Activated CD4-positive, alpha-beta T cell treated with anti-CD3 and anti-CD28 coated beads, Interleukin-2, amount 10 ng/mL, durations not matched to agents 24 days and 14 days (primary cell): ENCODE results near the gene PLCH1. TPM values are rescaled to one million over a fixed set of nuclear protein-coding genes. Genes with fewer than 3 reads are reported as not detected.

ENCODE experiments used
- total RNA-seq: library from RNA; stranded (reverse); gene quantifications from 2 replicates; pipeline ENCODE4 v1.2.3, GENCODE V29; 2022

Gene PLCH1
- total RNA-seq, 1 donor from 2014 or later: not detected

Other genes starting within 250 kb of the PLCH1 start
- gene C3orf33, start 61.2 kb upstream of the PLCH1 start, total RNA-seq: 1.6 and 2.1 TPM in 2 replicates
- gene SLC33A1, start 109.4 kb upstream of the PLCH1 start, total RNA-seq: 27.4 and 28.0 TPM in 2 replicates
- 150 and 151 TPM in 2 replicates for gene GMPS, start 125.6 kb upstream of the PLCH1 start, total RNA-seq